Measurements from ENCODE around the gene FAM43A. TPM values are rescaled to one million over a fixed set of nuclear protein-coding genes. Genes with fewer than 3 reads are reported as not detected.

FAM43A gene
- polyA plus RNA-seq, 1 donor (not counting 4 experiments of a cell fraction or from before 2014, with no cell fraction given): 1.1 TPM

- dilution Hi-C loops (cut with MboI; ENCODE audit: extremely low pct_ligation_motif_present, low sequenced_read_pairs): no loop called here
These were observed 37.9 kb upstream of the FAM43A start for GRCh38 chr3:194647747-194648146.

GRCh38 chr3:194654443-194654842, 31.2 kb upstream of the FAM43A start:
- Histone ChIP-seq H3K27ac (ENCODE audit: control insufficient read depth, insufficient read depth, low read length) (no peak overlapping the region), H3K79me2 (ENCODE audit: control insufficient read depth, insufficient read depth, low read length) (no peaks in the 10 kb centered on the region), H3K9me1 (ENCODE audit: control insufficient read depth, extremely low read depth, insufficient read depth, low read length) (no peaks in the 10 kb centered on the region), H2AFZ (ENCODE audit: control insufficient read depth, low read length) (no peak overlapping the region), H3K27me3 (ENCODE audit: control insufficient read depth, extremely low read depth, insufficient read depth, low read length) (no peaks in the 10 kb centered on the region), H4K20me1 (ENCODE audit: control insufficient read depth, extremely low read depth, insufficient read depth, low read length) (no peaks in the 10 kb centered on the region), H3K4me3 (ENCODE audit: control insufficient read depth in 2 of 3, extremely low read depth in 1 of 3, insufficient read depth in 2 of 3, low read depth in 1 of 3, low read length in 3 of 3) (no peak overlapping the region), H3K9me3 (ENCODE audit: control insufficient read depth, low read depth, low read length) (no peaks in the 10 kb centered on the region), H3K4me1 (ENCODE audit: control insufficient read depth, extremely low read depth, insufficient read depth, low read length) (no peaks in the 10 kb centered on the region), H3K36me3 (ENCODE audit: control insufficient read depth in 2 of 2, extremely low read depth in 1 of 2, insufficient read depth in 2 of 2, low read length in 2 of 2) (peaks cover 19 to 26% of the 10 kb centered on the region in 2 experiments), H3K9ac (ENCODE audit: control insufficient read depth, extremely low read depth, insufficient read depth, low read length) (no peak overlapping the region), H3K4me2 (ENCODE audit: control insufficient read depth, extremely low read depth, insufficient read depth, low read depth, low read length) (no peak overlapping the region)
- FAIRE-seq: no peak
- dilution Hi-C loops (cut with MboI; ENCODE audit: extremely low pct_ligation_motif_present, low sequenced_read_pairs): no loop called here
- no peak for DNase-seq (ENCODE audit: low read depth, low spot score)
- TF ChIP-seq CTCF (optimal IDR thresholded peaks at IDR 0.05 in 1 of 3, IDR thresholded peaks at IDR 0.05 in 1 of 3, conservative IDR thresholded peaks at IDR 0.05 in 1 of 3; ENCODE audit: extremely low read depth in 1 of 3, insufficient read depth in 2 of 3, low read length in 3 of 3): no peak
- no peak for TF ChIP-seq EZH2 (IDR thresholded peaks at IDR 0.05; ENCODE audit: low read length)

More at GRCh38 chr3:194647747-194648146, 37.9 kb upstream of the FAM43A start:
- no peak overlapping the region for H3K4me2 ChIP-seq (ENCODE audit: control insufficient read depth, extremely low read depth, insufficient read depth, low read depth, low read length)
- H3K4me1 ChIP-seq (ENCODE audit: control insufficient read depth, extremely low read depth, insufficient read depth, low read length): no peaks in the 10 kb centered on the region
- no peaks in the 10 kb centered on the region for H3K79me2 ChIP-seq (ENCODE audit: control insufficient read depth, insufficient read depth, low read length)
- H2AFZ ChIP-seq (ENCODE audit: control insufficient read depth, low read length): no peak overlapping the region
- TF ChIP-seq EZH2 (IDR thresholded peaks at IDR 0.05; ENCODE audit: low read length) (no peak), CTCF (optimal IDR thresholded peaks at IDR 0.05 in 1 of 3, IDR thresholded peaks at IDR 0.05 in 1 of 3, conservative IDR thresholded peaks at IDR 0.05 in 1 of 3; ENCODE audit: extremely low read depth in 1 of 3, insufficient read depth in 2 of 3, low read length in 3 of 3) (no peak)
- no peaks in the 10 kb centered on the region for H3K9me1 ChIP-seq (ENCODE audit: control insufficient read depth, extremely low read depth, insufficient read depth, low read length)
- no peak for FAIRE-seq
- no peak for DNase-seq (ENCODE audit: low read depth, low spot score)
- H3K27me3 ChIP-seq (ENCODE audit: control insufficient read depth, extremely low read depth, insufficient read depth, low read length): no peaks in the 10 kb centered on the region
- H3K4me3 ChIP-seq (ENCODE audit: control insufficient read depth in 2 of 3, extremely low read depth in 1 of 3, insufficient read depth in 2 of 3, low read depth in 1 of 3, low read length in 3 of 3): no peak overlapping the region
- no peaks in the 10 kb centered on the region for H4K20me1 ChIP-seq (ENCODE audit: control insufficient read depth, extremely low read depth, insufficient read depth, low read length)
- H3K9ac ChIP-seq (ENCODE audit: control insufficient read depth, extremely low read depth, insufficient read depth, low read length): no peak overlapping the region
- H3K36me3 ChIP-seq (ENCODE audit: control insufficient read depth in 2 of 2, extremely low read depth in 1 of 2, insufficient read depth in 2 of 2, low read length in 2 of 2): peaks cover 28 to 37% of the 10 kb centered on the region in 2 experiments
- no peaks in the 10 kb centered on the region for H3K9me3 ChIP-seq (ENCODE audit: control insufficient read depth, low read depth, low read length)
- no peak overlapping the region for H3K27ac ChIP-seq (ENCODE audit: control insufficient read depth, insufficient read depth, low read length)

All from keratinocyte (primary cell).